Activated CD4-positive, alpha-beta memory T cell treated with anti-CD3 and anti-CD28 coated beads, Interleukin-2, amount 10 ng/mL, durations not matched to agents 7 days and 5 days (primary cell): ENCODE measurements around the gene CNTRL. TPM values are rescaled to one million over a fixed set of nuclear protein-coding genes. Genes with fewer than 3 reads are reported as not detected.
A peak's percentile ranks its signal among the peaks of the same experiment; 100 is the strongest.

Experiments used
- CTCF ChIA-PET: fragments of 350-600 bp; sonication (Branson Sonifier 250); formaldehyde crosslinking; loops from one replicate; lab custom pipeline; 2021; ENCODE audit warnings: antibody characterized with exemption, inconsistent platforms; lab: Charles Lee
- POLR2A ChIA-PET: fragments of 350-600 bp; sonication (Branson Sonifier 250); formaldehyde crosslinking; loops from one replicate; lab custom pipeline; 2021; ENCODE audit warnings: antibody characterized with exemption; lab: Charles Lee
- DNase-seq: peaks from one replicate; pipeline ENCODE4 v3.0.0-alpha.2; 2020
- H3K27ac Mint-ChIP-seq: one replicate; pipeline ENCODE4 v1.8.0; 2021; ENCODE audit warnings: mild to moderate bottlenecking, mixed read lengths
- H3K27me3 Mint-ChIP-seq: one replicate; pipeline ENCODE4 v1.8.0; 2021; ENCODE audit warnings: mixed read lengths
- H3K36me3 Mint-ChIP-seq: one replicate; pipeline ENCODE4 v1.8.0; 2021; ENCODE audit warnings: low read depth, mixed read lengths
- H3K4me1 Mint-ChIP-seq: one replicate; pipeline ENCODE4 v1.8.0; 2021; ENCODE audit warnings: mixed read lengths
- H3K4me3 Mint-ChIP-seq: one replicate; pipeline ENCODE4 v1.8.0; 2021; ENCODE audit warnings: mild to moderate bottlenecking, mixed read lengths
- H3K9me3 Mint-ChIP-seq: one replicate; pipeline ENCODE4 v1.8.0; 2021; ENCODE audit warnings: mixed read lengths
- total RNA-seq, 2 experiments: library from RNA; stranded (reverse); gene quantifications; one replicate each; pipeline ENCODE4 v1.2.3, GENCODE V29; 2021

The CNTRL gene
- total RNA-seq, 2 experiments from 2014 or later = 84.1 to 86.9 TPM

DNA sequence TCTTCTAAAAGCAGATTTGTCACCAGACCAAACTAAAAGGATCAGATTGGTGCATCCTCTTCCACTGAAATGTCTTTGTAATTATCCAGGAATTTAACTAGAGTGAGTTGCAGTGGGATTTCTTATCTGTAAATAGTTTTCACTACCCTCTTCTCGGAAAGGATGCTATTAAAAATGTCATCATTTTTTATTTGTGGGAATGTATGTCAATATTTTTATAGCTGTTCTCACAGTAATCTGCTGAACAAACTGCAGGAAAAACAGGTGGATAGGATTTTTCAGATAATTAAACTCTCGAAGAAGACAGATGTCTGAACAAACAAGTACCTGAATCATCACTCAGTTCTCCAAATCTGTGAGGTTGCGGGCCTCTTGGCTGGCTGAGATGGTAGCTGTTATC is 64.2 kb downstream of the CNTRL start:
- no peak for DNase-seq
- Mint-ChIP-seq H3K27me3 (no peaks in the 10 kb centered on the region), H3K36me3 (peaks cover 82% of the 10 kb centered on the region), H3K27ac (no peak overlapping the region), H3K4me3 (no peak overlapping the region), H3K4me1 (peaks cover 17% of the 10 kb centered on the region), H3K9me3 (no peaks in the 10 kb centered on the region)
- CTCF ChIA-PET = interaction anchor here (1.2 to 1.6 kb wide), 2 partner anchors 9 to 30 kb away, joined by 3 read pairs; no protein-coding TSS in a partner anchor
- POLR2A ChIA-PET = interaction anchor here (1.0 to 1.4 kb wide), 2 partner anchors 9 to 17 kb away, joined by 3 to 5 read pairs; no protein-coding TSS in a partner anchor

GRCh38 chr9:121140162-121140561 is 65.4 kb downstream of the CNTRL start:
- POLR2A ChIA-PET = no interaction called here
- Mint-ChIP-seq H3K4me1 (peaks cover 10% of the 10 kb centered on the region), H3K36me3 (peaks cover 87% of the 10 kb centered on the region), H3K4me3 (no peak overlapping the region), H3K27ac (peak overlapping the region; percentile 4), H3K27me3 (no peaks in the 10 kb centered on the region), H3K9me3 (no peaks in the 10 kb centered on the region)
- no peak for DNase-seq
- CTCF ChIA-PET = no interaction called here

- Mint-ChIP-seq H3K4me1 (peaks cover 7% of the 10 kb centered on the region), H3K27me3 (no peaks in the 10 kb centered on the region), H3K27ac (no peak overlapping the region), H3K36me3 (peaks cover 84% of the 10 kb centered on the region), H3K9me3 (no peaks in the 10 kb centered on the region), H3K4me3 (no peak overlapping the region)
- no peak for DNase-seq
- ChIA-PET CTCF (no interaction called here), POLR2A (no interaction called here)
Measured at GRCh38 chr9:121141306-121141705, 66.6 kb downstream of the CNTRL start.

DNA sequence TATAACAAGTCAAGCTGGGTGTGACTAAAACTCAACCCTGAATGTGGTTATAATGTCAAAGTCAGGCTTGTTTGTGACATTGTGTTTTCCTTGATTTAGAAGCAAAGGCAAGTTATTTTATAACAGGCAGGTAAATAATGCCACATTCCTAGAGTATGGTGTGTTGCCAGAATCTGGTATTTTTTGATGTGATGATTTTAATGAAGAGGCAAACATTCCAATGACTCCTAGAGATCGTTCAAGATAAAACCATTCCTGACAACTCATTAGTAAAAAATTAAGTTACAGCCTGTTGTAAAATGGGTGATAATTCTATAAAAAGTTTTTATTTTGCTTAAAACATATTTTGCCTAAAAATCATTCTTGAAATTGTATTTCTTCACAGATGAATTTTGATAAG is 67.0 kb downstream of the CNTRL start:
- no peak overlapping the region for H3K4me3 Mint-ChIP-seq
- POLR2A ChIA-PET = no interaction called here
- H3K36me3 Mint-ChIP-seq = peaks cover 86% of the 10 kb centered on the region
- CTCF ChIA-PET = no interaction called here
- DNase-seq = no peak
- no peaks in the 10 kb centered on the region for H3K9me3 Mint-ChIP-seq
- no peaks in the 10 kb centered on the region for H3K27me3 Mint-ChIP-seq
- H3K27ac Mint-ChIP-seq = no peak overlapping the region
- peaks cover 8% of the 10 kb centered on the region for H3K4me1 Mint-ChIP-seq

GRCh38 chr9:121143771-121144170 is 69.0 kb downstream of the CNTRL start:
- CTCF ChIA-PET = no interaction called here
- H3K27me3 Mint-ChIP-seq = no peaks in the 10 kb centered on the region
- peaks cover 14% of the 10 kb centered on the region for H3K4me1 Mint-ChIP-seq
- H3K27ac Mint-ChIP-seq = no peak overlapping the region
- H3K4me3 Mint-ChIP-seq = no peak overlapping the region
- H3K9me3 Mint-ChIP-seq = no peaks in the 10 kb centered on the region
- H3K36me3 Mint-ChIP-seq = peaks cover 86% of the 10 kb centered on the region
- no peak for DNase-seq
- POLR2A ChIA-PET = interaction anchor here (1.6 kb wide), 1 partner anchor 12 kb away, joined by 4 read pairs; no protein-coding TSS in a partner anchor

GRCh38 chr9:121144482-121144881 is 69.7 kb downstream of the CNTRL start:
- Mint-ChIP-seq H3K27ac (no peak overlapping the region), H3K9me3 (no peaks in the 10 kb centered on the region), H3K4me1 (peaks cover 14% of the 10 kb centered on the region), H3K27me3 (no peaks in the 10 kb centered on the region), H3K36me3 (peaks cover 82% of the 10 kb centered on the region), H3K4me3 (no peak overlapping the region)
- POLR2A ChIA-PET = interaction anchor here (1.6 kb wide), 1 partner anchor 11 kb away, joined by 4 read pairs; no protein-coding TSS in a partner anchor
- no peak for DNase-seq
- CTCF ChIA-PET = no interaction called here

- POLR2A ChIA-PET = interaction anchor here (2.1 kb wide), 1 partner anchor 29 kb away, joined by 11 read pairs; no protein-coding TSS in a partner anchor
- no peaks in the 10 kb centered on the region for H3K27me3 Mint-ChIP-seq
- DNase-seq = no peak
- H3K4me1 Mint-ChIP-seq = peaks cover 41% of the 10 kb centered on the region
- CTCF ChIA-PET = interaction anchor here (1.0 kb wide), 1 partner anchor 8 kb away, joined by 3 read pairs; no protein-coding TSS in a partner anchor
- no peak overlapping the region for H3K27ac Mint-ChIP-seq
- H3K36me3 Mint-ChIP-seq = peaks cover 70% of the 10 kb centered on the region
- H3K9me3 Mint-ChIP-seq = no peaks in the 10 kb centered on the region
- no peak overlapping the region for H3K4me3 Mint-ChIP-seq
Measured at GRCh38 chr9:121150188-121150587, 75.4 kb downstream of the CNTRL start.

DNA sequence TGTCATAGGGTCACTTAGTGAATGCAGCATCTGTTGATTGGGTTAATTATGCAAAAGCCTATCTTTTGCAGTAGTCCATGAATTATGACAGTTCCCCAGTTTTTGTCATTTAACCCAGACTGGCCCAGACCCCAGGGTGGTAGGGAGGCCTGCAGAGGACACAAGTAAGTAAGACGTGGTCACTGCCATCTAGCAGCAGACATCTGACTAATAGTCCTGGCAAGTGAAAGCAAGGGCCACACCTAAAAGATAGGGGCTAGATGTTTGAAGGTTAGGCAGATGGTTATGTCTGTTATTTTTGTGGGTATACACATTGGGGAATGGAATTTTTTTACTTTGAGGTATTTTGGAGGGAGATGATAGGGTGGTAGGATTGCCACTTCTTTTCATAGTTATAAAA is 78.9 kb downstream of the CNTRL start:
- CTCF ChIA-PET = no interaction called here
- Mint-ChIP-seq H3K9me3 (no peaks in the 10 kb centered on the region), H3K36me3 (peaks cover 73% of the 10 kb centered on the region), H3K4me3 (no peak overlapping the region), H3K27ac (no peak overlapping the region), H3K4me1 (peaks cover 49% of the 10 kb centered on the region), H3K27me3 (no peaks in the 10 kb centered on the region)
- no peak for DNase-seq
- POLR2A ChIA-PET = no interaction called here

DNA sequence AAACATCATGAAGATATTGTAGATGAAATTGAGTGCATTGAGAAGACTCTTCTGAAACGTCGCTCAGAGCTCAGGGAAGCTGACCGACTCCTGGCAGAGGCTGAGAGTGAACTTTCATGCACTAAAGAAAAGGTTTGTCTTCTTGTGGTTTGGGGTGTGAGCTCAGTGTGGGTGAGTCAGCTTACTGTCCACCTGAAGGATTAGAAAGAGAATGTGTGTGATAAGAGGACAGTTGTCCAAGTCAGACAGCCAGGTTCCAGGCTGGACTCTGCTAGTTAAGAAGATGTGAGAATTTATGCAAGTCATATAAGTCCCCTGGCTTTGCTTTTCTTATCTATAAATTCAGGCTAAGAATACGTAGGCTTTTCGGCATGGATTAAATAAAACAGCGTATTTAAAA is 80.0 kb downstream of the CNTRL start:
- peaks cover 78% of the 10 kb centered on the region for H3K36me3 Mint-ChIP-seq
- ChIA-PET CTCF (interaction anchor here (0.7 kb wide), 1 partner anchor 32 kb away, joined by 3 read pairs; no protein-coding TSS in a partner anchor), POLR2A (interaction anchor here (1.4 kb wide), 1 partner anchor 11 kb away, joined by 4 read pairs; no protein-coding TSS in a partner anchor)
- peaks cover 49% of the 10 kb centered on the region for H3K4me1 Mint-ChIP-seq
- no peaks in the 10 kb centered on the region for H3K27me3 Mint-ChIP-seq
- no peak overlapping the region for H3K4me3 Mint-ChIP-seq
- H3K27ac Mint-ChIP-seq = peak overlapping the region; percentile 41
- no peaks in the 10 kb centered on the region for H3K9me3 Mint-ChIP-seq
- DNase-seq = no peak

GRCh38 chr9:121156263-121156731 is 81.5 kb downstream of the CNTRL start:
- DNase-seq = no peak
- H3K36me3 Mint-ChIP-seq = peaks cover 81% of the 10 kb centered on the region
- no peak overlapping the region for H3K4me3 Mint-ChIP-seq
- POLR2A ChIA-PET = interaction anchor here (1.2 to 2.2 kb wide), 4 partner anchors 13 to 34 kb away, joined by 4 to 6 read pairs (median 4); no protein-coding TSS in a partner anchor
- CTCF ChIA-PET = interaction anchor here (1.2 kb wide), 1 partner anchor 30 kb away, joined by 3 read pairs; no protein-coding TSS in a partner anchor
- H3K4me1 Mint-ChIP-seq = peaks cover 51% of the 10 kb centered on the region
- no peaks in the 10 kb centered on the region for H3K27me3 Mint-ChIP-seq
- H3K9me3 Mint-ChIP-seq = no peaks in the 10 kb centered on the region
- peak overlapping the region; percentile 85 for H3K27ac Mint-ChIP-seq

GRCh38 chr9:121157939-121158338 is 83.2 kb downstream of the CNTRL start:
- H3K4me1 Mint-ChIP-seq = peaks cover 41% of the 10 kb centered on the region
- H3K27ac Mint-ChIP-seq = no peak overlapping the region
- ChIA-PET CTCF (interaction anchor here (1.0 kb wide), 1 partner anchor 8 kb away, joined by 3 read pairs; no protein-coding TSS in a partner anchor), POLR2A (interaction anchor here (0.7 to 2.2 kb wide), 2 partner anchors 8 to 36 kb away, joined by 3 to 6 read pairs; no protein-coding TSS in a partner anchor)
- no peaks in the 10 kb centered on the region for H3K27me3 Mint-ChIP-seq
- H3K36me3 Mint-ChIP-seq = peaks cover 78% of the 10 kb centered on the region
- H3K9me3 Mint-ChIP-seq = no peaks in the 10 kb centered on the region
- DNase-seq = no peak
- H3K4me3 Mint-ChIP-seq = no peak overlapping the region

DNA sequence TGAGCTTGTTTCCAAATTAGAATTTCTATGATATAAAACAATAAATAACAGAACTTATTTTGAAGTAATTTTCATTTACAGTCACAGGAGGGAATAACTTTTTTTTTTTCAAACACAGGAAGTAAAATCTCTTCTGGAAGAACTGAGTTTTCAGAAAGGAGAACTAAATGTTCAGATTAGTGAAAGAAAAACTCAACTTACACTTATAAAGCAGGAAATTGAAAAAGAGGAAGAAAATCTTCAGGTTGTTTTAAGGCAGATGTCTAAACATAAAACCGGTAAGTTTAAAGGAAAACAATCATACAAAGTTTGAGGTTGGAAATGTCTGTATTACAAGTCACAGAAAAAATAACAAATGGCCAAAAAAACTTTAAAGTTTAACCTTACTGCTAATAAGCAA is 85.3 kb downstream of the CNTRL start:
- H3K36me3 Mint-ChIP-seq = peaks cover 76% of the 10 kb centered on the region
- no peaks in the 10 kb centered on the region for H3K9me3 Mint-ChIP-seq
- peak overlapping the region; percentile 50 for H3K27ac Mint-ChIP-seq
- H3K27me3 Mint-ChIP-seq = no peaks in the 10 kb centered on the region
- POLR2A ChIA-PET = interaction anchor here (1.0 kb wide), 1 partner anchor 41 kb away, joined by 3 read pairs; the partner anchor contains the start of gene RAB14
- DNase-seq = no peak
- H3K4me1 Mint-ChIP-seq = peaks cover 26% of the 10 kb centered on the region
- H3K4me3 Mint-ChIP-seq = no peak overlapping the region
- CTCF ChIA-PET = interaction anchor here (1.1 kb wide), 1 partner anchor 9 kb away, joined by 3 read pairs; no protein-coding TSS in a partner anchor

- Mint-ChIP-seq H3K4me3 (no peak overlapping the region), H3K27ac (peak overlapping the region; percentile 41), H3K4me1 (peaks cover 6% of the 10 kb centered on the region), H3K36me3 (peaks cover 88% of the 10 kb centered on the region), H3K27me3 (no peaks in the 10 kb centered on the region), H3K9me3 (no peaks in the 10 kb centered on the region)
- no peak for DNase-seq
- ChIA-PET POLR2A (interaction anchor here (1.2 to 1.6 kb wide), 2 partner anchors 8 to 18 kb away, joined by 3 to 5 read pairs; no protein-coding TSS in a partner anchor), CTCF (interaction anchor here (0.7 to 1.8 kb wide), 4 partner anchors 16 to 46 kb away, joined by 3 to 5 read pairs (median 4); no protein-coding TSS in a partner anchor)
Measured at GRCh38 chr9:121168052-121168451, 93.3 kb downstream of the CNTRL start.
